Lung (tissue), 12 donors: Measurements from ENCODE around the gene TLE2. TPM values are rescaled to one million over a fixed set of nuclear protein-coding genes. Genes with fewer than 3 reads are reported as not detected.
"Not testable (repeated sequence)": the region's sequence is repeated elsewhere in the genome, so short reads cannot be mapped to it uniquely, and the experiment has no call there.

Source experiments
- ATAC-seq: fragments of 200-7000 bp; cut with Tn5 transposase; one replicate; pipeline ENCODE4 v1.9.1; 2020; ENCODE audit warnings: moderate number of reproducible peaks; ENCODE audit not compliant: insufficient read depth, low FRiP score
- DNase-seq, 3 donors: peaks; one replicate each; pipeline ENCODE4 v3.0.0-alpha.2; 2013 to 2017
- H3K27ac ChIP-seq, 2 donors: one replicate each; pipeline ENCODE4 v1.5.1; 2013; ENCODE audit warnings: mild to moderate bottlenecking in 2 of 2, moderate library complexity in 2 of 2, control low read depth in 1 of 2, inconsistent platforms in 1 of 2, low read depth in 1 of 2, low read length in 1 of 2
- H3K27me3 ChIP-seq, 3 donors: one replicate each; pipeline ENCODE4 v1.5.1; 2013; ENCODE audit warnings: low read length in 2 of 3; ENCODE audit not compliant: control insufficient read depth in 3 of 3, insufficient read depth in 3 of 3
- H3K36me3 ChIP-seq, 4 donors: one replicate each; pipeline ENCODE4 v1.5.1; 2013; ENCODE audit warnings: low read length in 4 of 4, mild to moderate bottlenecking in 1 of 4, moderate library complexity in 1 of 4; ENCODE audit not compliant: control insufficient read depth in 4 of 4, insufficient read depth in 4 of 4
- H3K4me1 ChIP-seq, 5 donors: one replicate each; pipeline ENCODE4 v1.5.1; 2013; ENCODE audit warnings: low read length in 5 of 5, mild to moderate bottlenecking in 2 of 5, moderate library complexity in 1 of 5; ENCODE audit not compliant: control insufficient read depth in 5 of 5, insufficient read depth in 5 of 5
- H3K4me3 ChIP-seq: one replicate; pipeline ENCODE4 v1.5.1; 2013; ENCODE audit warnings: mild to moderate bottlenecking, control low read depth, moderate library complexity
- H3K9ac ChIP-seq, 2 donors: one replicate each; pipeline ENCODE4 v1.5.1; 2013; ENCODE audit warnings: low read length in 2 of 2, control low read depth in 1 of 2; ENCODE audit not compliant: insufficient read depth in 1 of 2
- H3K9me3 ChIP-seq, 4 donors: one replicate each; pipeline ENCODE4 v1.5.1; 2013; ENCODE audit warnings: low read length in 3 of 4, mild to moderate bottlenecking in 1 of 4, moderate library complexity in 1 of 4; ENCODE audit not compliant: control insufficient read depth in 4 of 4, insufficient read depth in 3 of 4
- WGBS, 2 donors: extraction: QIAGEN DNeasy Blood & Tissue Kit; methylation state at CpG; one replicate each; pipeline ENCODE4 v1.1.7; 2013; 5-methylcytosine and 5-hydroxymethylcytosine counted together
- polyA plus RNA-seq, 2 donors: library from polyadenylated mRNA; stranded (reverse); fragments of 200-250 nt; gene quantifications; one replicate each; pipeline ENCODE4 v1.2.1, GENCODE V29; 2013
- total RNA-seq, 2 donors: library from RNA; depleted of rRNA in 1 of 2; stranded (reverse); fragments of >200 nt in 1 of 2; gene quantifications; one replicate each; pipeline ENCODE4 v1.2.1, GENCODE V29; 2014 to 2021
- TF ChIP-seq, protein P1 (sequence below): IDR thresholded peaks from 2 replicates; pipeline ENCODE4 v1.5.1; 2012; ENCODE audit warnings: mild to moderate bottlenecking; ENCODE audit errors: control extremely low read depth, extremely low read depth
- donor health status: control.
- donor health status: control.
- donor health status: Bipolar disorder and iron deficiency.
- donor health status: healthy.
- donor health status: DM: yes; HTN: yes; CAD: no.

Gene TLE2
- total and polyA plus RNA-seq, 4 donors = 30.8 to 47.1 (median 39.2) TPM

DNA sequence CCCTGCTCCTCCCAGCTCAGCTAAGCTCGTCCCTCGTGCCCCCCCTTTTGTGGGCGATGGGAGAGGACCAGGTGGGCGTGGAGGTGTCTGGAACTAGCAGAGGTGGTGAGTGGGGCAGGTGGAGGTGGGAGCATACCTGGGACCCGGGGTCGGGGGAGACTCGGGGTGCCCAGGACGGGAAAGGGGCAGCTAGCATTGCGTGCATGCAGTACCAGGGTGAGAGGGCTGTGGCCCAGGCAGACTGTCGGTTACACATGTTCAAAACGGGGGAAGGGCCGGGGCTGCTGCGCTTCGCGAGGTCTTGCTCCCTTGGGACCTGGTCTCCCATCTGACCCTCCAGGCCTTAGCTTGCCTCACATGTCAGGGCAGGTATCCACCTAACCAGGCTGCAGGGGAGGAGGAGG lies 24.1 kb upstream of the TLE2 start:
- no peak overlapping the region for H3K27ac ChIP-seq
- H3K4me3 ChIP-seq = no peak overlapping the region
- no peak overlapping the region for H3K9ac ChIP-seq
- peaks cover 0 to 22% (median 10%) of the 10 kb centered on the region in 5 donors for H3K4me1 ChIP-seq
- ATAC-seq (no peak), DNase-seq (no peak)
- H3K36me3 ChIP-seq = peaks cover 9 to 45% (median 24%) of the 10 kb centered on the region in 4 donors
- WGBS, 2 donors = 72 to 77% methylated on average over 13 to 15 of the region's 15 CpGs
- H3K9me3 ChIP-seq = no peaks in the 10 kb centered on the region
- TF ChIP-seq, protein P1, sequence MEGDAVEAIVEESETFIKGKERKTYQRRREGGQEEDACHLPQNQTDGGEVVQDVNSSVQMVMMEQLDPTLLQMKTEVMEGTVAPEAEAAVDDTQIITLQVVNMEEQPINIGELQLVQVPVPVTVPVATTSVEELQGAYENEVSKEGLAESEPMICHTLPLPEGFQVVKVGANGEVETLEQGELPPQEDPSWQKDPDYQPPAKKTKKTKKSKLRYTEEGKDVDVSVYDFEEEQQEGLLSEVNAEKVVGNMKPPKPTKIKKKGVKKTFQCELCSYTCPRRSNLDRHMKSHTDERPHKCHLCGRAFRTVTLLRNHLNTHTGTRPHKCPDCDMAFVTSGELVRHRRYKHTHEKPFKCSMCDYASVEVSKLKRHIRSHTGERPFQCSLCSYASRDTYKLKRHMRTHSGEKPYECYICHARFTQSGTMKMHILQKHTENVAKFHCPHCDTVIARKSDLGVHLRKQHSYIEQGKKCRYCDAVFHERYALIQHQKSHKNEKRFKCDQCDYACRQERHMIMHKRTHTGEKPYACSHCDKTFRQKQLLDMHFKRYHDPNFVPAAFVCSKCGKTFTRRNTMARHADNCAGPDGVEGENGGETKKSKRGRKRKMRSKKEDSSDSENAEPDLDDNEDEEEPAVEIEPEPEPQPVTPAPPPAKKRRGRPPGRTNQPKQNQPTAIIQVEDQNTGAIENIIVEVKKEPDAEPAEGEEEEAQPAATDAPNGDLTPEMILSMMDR = no peak
- H3K27me3 ChIP-seq = no peaks in the 10 kb centered on the region

DNA sequence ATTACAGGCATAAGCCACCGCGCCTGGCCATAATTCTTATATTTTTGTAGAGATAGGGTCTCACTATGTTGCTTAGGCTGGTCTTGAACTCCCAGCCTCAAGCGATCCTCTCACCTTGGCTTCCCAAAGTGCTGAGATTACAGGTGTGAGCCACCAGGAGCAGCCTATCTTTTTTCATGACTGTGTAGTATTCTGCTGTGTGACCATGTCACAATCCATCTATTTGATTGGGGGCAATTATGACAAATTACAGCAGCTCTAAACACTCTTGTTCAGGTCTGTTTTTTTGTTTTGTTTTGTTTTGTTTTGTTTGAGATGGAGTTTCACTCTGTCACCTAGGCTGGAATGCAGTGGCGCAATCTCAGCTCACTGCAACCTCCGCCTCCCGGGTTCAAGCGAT lies 20.9 kb upstream of the TLE2 start:
- Histone ChIP-seq H3K36me3 (peaks cover 7 to 20% (median 9%) of the 10 kb centered on the region in 4 donors), H3K4me1 (peaks cover 0 to 15% (median 0%) of the 10 kb centered on the region in 5 donors)
- ATAC-seq, H3K9me3 ChIP-seq, H3K4me3 ChIP-seq, DNase-seq, H3K27me3 ChIP-seq, H3K9ac ChIP-seq, H3K27ac ChIP-seq: not testable (repeated sequence)
- WGBS, 2 donors = 94 to 95% methylated on average over 7 of the region's 7 CpGs

DNA sequence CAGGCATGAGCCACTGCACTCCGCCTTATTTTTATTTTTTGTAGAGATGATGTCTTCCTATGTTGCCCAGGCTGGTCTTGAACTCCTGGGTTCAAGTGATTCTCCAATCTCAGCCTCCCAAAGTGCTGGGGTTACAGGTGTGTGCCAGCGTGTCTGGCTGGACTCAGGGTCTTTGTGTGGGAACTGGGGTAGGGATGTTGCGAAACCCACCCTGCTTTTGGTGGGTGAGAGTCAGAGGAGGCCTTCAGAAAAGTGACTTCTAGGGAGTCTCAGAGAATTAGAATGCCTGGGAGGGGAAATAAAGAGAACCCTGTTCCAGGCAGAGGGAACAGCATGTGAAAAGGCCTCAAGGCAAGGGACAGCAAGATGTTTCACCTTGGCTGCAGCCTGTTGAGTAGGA lies 20.0 kb upstream of the TLE2 start:
- H3K9ac ChIP-seq = no peak overlapping the region
- 73 to 94% methylated on average over 3 of the region's 3 CpGs for WGBS, 2 donors
- H3K4me3 ChIP-seq = no peak overlapping the region
- no peaks in the 10 kb centered on the region for H3K27me3 ChIP-seq
- TF ChIP-seq, protein P1 = no peak
- H3K9me3 ChIP-seq = no peaks in the 10 kb centered on the region
- no peak overlapping the region for H3K27ac ChIP-seq
- H3K36me3 ChIP-seq = peaks cover 0 to 10% (median 3%) of the 10 kb centered on the region in 4 donors
- ATAC-seq = no peak
- no peak for DNase-seq
- H3K4me1 ChIP-seq = peaks cover 0 to 15% (median 0%) of the 10 kb centered on the region in 5 donors

DNA sequence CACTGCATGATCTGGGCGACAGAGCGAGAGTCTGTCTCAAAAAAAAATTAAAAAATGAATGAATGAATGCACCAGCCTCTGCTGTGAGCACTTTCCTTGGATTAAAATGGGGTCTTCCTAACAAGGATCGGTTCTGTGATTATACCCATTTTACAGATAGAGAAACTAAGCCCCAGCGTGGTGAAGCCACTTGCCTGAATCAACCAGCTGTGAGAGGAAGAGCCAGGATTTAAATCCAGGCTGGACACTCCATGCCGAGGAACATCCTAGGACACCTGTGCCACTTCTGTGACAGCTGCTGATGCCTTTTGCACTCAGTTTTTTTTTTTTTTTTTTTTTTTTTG lies 19.1 kb upstream of the TLE2 start:
- H3K4me1 ChIP-seq = peaks cover 0 to 17% (median 0%) of the 10 kb centered on the region in 5 donors
- DNase-seq (no peak), ATAC-seq (no peak)
- H3K27me3 ChIP-seq = no peaks in the 10 kb centered on the region
- no peak overlapping the region for H3K4me3 ChIP-seq
- H3K27ac ChIP-seq = no peak overlapping the region
- H3K9me3 ChIP-seq = no peaks in the 10 kb centered on the region
- H3K36me3 ChIP-seq = peaks cover 0 to 2% (median 0%) of the 10 kb centered on the region in 4 donors
- TF ChIP-seq, protein P1 = no peak
- 85 to 87% methylated on average over 5 of the region's 5 CpGs for WGBS, 2 donors
- no peak overlapping the region for H3K9ac ChIP-seq
